Fibroblast of mammary gland (primary cell): Measurements from ENCODE around the gene HNMT.
"Not testable (repeated sequence)": the region's sequence is repeated elsewhere in the genome, so short reads cannot be mapped to it uniquely, and the experiment has no call there.

Experiments used
- DNase-seq: peaks from one replicate; pipeline ENCODE4 v3.0.0-alpha.2; 2010; ENCODE audit warnings: low read depth
- H3K4me3 ChIP-seq: 2 replicates; pipeline ENCODE4 v1.5.1; 2011; ENCODE audit warnings: low read depth, mild to moderate bottlenecking, low read length, moderate library complexity; ENCODE audit not compliant: control insufficient read depth
- CTCF ChIP-seq: conservative IDR thresholded peaks from 2 replicates; pipeline ENCODE4 v1.5.1; 2011; ENCODE audit warnings: low read depth, low read length, inconsistent platforms; ENCODE audit not compliant: control insufficient read depth, insufficient read depth

Gene HNMT

DNA sequence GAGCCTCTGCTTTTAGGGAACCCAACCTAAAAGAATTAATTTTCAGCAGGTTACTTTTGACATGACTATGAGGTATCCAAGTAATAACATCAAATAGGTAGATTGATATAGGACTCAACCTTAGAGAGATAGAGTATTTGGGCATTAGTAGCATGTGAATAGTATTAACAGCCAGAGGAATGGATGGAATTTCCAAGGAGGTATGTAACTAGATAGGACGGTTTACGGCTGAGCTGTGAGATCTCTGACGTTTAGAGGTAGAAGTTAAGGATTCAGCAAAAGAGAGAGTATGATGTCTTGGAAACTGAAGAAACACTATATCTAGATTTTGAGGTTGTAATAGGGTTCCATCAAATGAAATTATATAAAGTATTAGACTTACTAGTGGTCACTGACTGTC is 70.3 kb downstream of the HNMT start:
- no peak overlapping the region for H3K4me3 ChIP-seq
- TF ChIP-seq CTCF, result no peak
- DNase-seq, result no peak

GRCh38 chr2:138035608-138036217 is 71.4 kb downstream of the HNMT start:
- peak; percentile 31 for DNase-seq
- no peak overlapping the region for H3K4me3 ChIP-seq
- no peak for TF ChIP-seq CTCF

- no peak for TF ChIP-seq CTCF
- peak; percentile 5 for DNase-seq
- no peak overlapping the region for H3K4me3 ChIP-seq
Observed at GRCh38 chr2:138036522-138036921, 72.2 kb downstream of the HNMT start.

- no peak overlapping the region for H3K4me3 ChIP-seq
- no peak for TF ChIP-seq CTCF
- no peak for DNase-seq
Observed at GRCh38 chr2:138037090-138037489, 72.8 kb downstream of the HNMT start.

- TF ChIP-seq CTCF, result no peak
- DNase-seq, result no peak
- H3K4me3 ChIP-seq, result no peak overlapping the region
Observed at GRCh38 chr2:138040616-138041015, 76.3 kb downstream of the HNMT start.

DNA sequence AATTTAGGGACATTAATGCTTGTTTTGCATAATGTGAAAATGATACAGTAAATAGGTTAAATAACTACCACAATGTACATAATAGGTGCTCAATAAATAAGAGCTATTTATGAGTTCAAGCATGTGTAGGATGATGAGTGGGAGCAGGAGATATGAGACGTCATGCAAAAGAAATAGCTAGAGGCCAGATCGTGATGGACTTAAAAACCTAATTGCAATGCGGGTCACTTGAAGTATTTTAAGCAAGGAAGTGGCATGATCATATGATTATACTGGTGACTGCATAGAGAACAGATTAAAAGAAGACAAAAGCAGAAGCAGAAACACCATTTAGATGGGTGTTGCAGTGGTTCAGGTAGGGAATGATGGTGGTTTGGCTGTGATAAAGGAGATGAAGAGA is 78.0 kb downstream of the HNMT start:
- no peak for TF ChIP-seq CTCF
- DNase-seq, result no peak
- no peak overlapping the region for H3K4me3 ChIP-seq

- not testable (repeated sequence) for H3K4me3 ChIP-seq, DNase-seq
Observed at GRCh38 chr2:138043588-138043987, 79.3 kb downstream of the HNMT start.
